CD4-positive, CD25-positive, alpha-beta regulatory T cell (primary cell): ENCODE results near the gene MINK1. TPM values are rescaled to one million over a fixed set of nuclear protein-coding genes. Genes with fewer than 3 reads are reported as not detected.

Source experiments
- ATAC-seq, 2 donors: fragments of 150-1000 bp; cut with Tn5 transposase; one replicate each; pipeline ENCODE4 v1.10.0; 2021; ENCODE audit warnings: low read depth in 2 of 2, moderate number of reproducible peaks in 2 of 2, moderate library complexity in 1 of 2
- DNase-seq, 3 donors: peaks; one replicate each; pipeline versions ENCODE4 v3.0.0 to v3.0.0-alpha.2; 2012 to 2022; ENCODE audit warnings: mixed read lengths in 1 of 3
- H3K27ac ChIP-seq: one replicate; pipeline ENCODE4 v1.7.0; 2013; ENCODE audit warnings: mild to moderate bottlenecking, low read length; ENCODE audit not compliant: insufficient read depth, poor library complexity, severe bottlenecking
- H3K27me3 ChIP-seq: one replicate; pipeline ENCODE4 v1.7.0; 2013; ENCODE audit warnings: low read length; ENCODE audit not compliant: control insufficient read depth, insufficient read depth
- H3K36me3 ChIP-seq: one replicate; pipeline ENCODE4 v1.7.0; 2013; ENCODE audit warnings: mild to moderate bottlenecking, low read length, moderate library complexity; ENCODE audit not compliant: control insufficient read depth, insufficient read depth
- H3K4me1 ChIP-seq: 2 replicates; pipeline ENCODE4 v1.7.0; 2013; ENCODE audit warnings: mild to moderate bottlenecking, low read length; ENCODE audit not compliant: insufficient read depth, control insufficient read depth, poor library complexity, severe bottlenecking
- H3K4me3 ChIP-seq: one replicate; pipeline ENCODE4 v1.7.0; 2013; ENCODE audit warnings: low read depth, mild to moderate bottlenecking, low read length, moderate library complexity
- H3K9me3 ChIP-seq, 2 experiments: 1 replicate in 1 of 2; 2 replicates in 1 of 2; pipeline ENCODE4 v1.7.0; 2013; ENCODE audit warnings: low read length in 2 of 2, mild to moderate bottlenecking in 1 of 2, moderate library complexity in 1 of 2; ENCODE audit not compliant: control insufficient read depth in 2 of 2
- H3K27ac Mint-ChIP-seq, 3 donors: one replicate each; pipeline ENCODE4 v1.8.0; 2020 to 2022; ENCODE audit warnings: mild to moderate bottlenecking in 3 of 3, mixed read lengths in 3 of 3, moderate library complexity in 2 of 3
- H3K27me3 Mint-ChIP-seq: one replicate; pipeline ENCODE4 v1.8.0; 2022; ENCODE audit warnings: mild to moderate bottlenecking, mixed read lengths
- H3K36me3 Mint-ChIP-seq: one replicate; pipeline ENCODE4 v1.8.0; 2020; ENCODE audit warnings: mixed read lengths
- H3K4me1 Mint-ChIP-seq, 4 donors: one replicate each; pipeline ENCODE4 v1.8.0; 2020 to 2022; ENCODE audit warnings: mixed read lengths in 4 of 4, mild to moderate bottlenecking in 1 of 4
- H3K4me3 Mint-ChIP-seq, 4 donors: one replicate each; pipeline ENCODE4 v1.8.0; 2020 to 2022; ENCODE audit warnings: mild to moderate bottlenecking in 4 of 4, mixed read lengths in 4 of 4, moderate library complexity in 3 of 4
- H3K9me3 Mint-ChIP-seq, 7 donors: one replicate each; pipeline ENCODE4 v1.8.0; 2020 to 2022; ENCODE audit warnings: mixed read lengths in 7 of 7, mild to moderate bottlenecking in 3 of 7, moderate library complexity in 2 of 7
- polyA plus RNA-seq, 4 donors: library from polyadenylated mRNA; unstranded; fragments of 300-500 nt; fragmentation: Illumina TruSeq; gene quantifications; one replicate each; pipeline ENCODE4 v1.2.3, GENCODE V29; 2021
- total RNA-seq: library from RNA; stranded (reverse); gene quantifications from one replicate; pipeline ENCODE4 v1.2.3, GENCODE V29; 2022

Gene MINK1
- total RNA-seq (235 TPM), polyA plus RNA-seq (10 to 100 TPM in 3 of 4 donors, 1 to 10 TPM in 1; 9.4 to 13.4 (median 11.6) TPM)

GRCh38 chr17:4833178-4833940 lies at the start of gene MINK1:
Gene MINK1, plus strand, starts transcription at chr17:4833340. Its CDS starts 244 bp downstream, at chr17:4833584.
- Mint-ChIP-seq H3K27ac (peak within 1 kb of the TSS; percentile 89 to 98 (median 93)), H3K36me3 (peaks cover 17% of the 10 kb centered on the region), H3K27me3 (peaks cover 11% of the 10 kb centered on the region), H3K9me3 (no peaks in the 10 kb centered on the region), H3K4me1 (peaks cover 23 to 42% (median 34%) of the 10 kb centered on the region in 4 donors), H3K4me3 (peak within 1 kb of the TSS; percentile 89 to 98 (median 96))
- Histone ChIP-seq H3K27me3 (no peaks in the 10 kb centered on the region), H3K4me3 (peak within 1 kb of the TSS; percentile 89), H3K27ac (peak within 1 kb of the TSS; percentile 88), H3K4me1 (peaks cover 36% of the 10 kb centered on the region), H3K36me3 (peaks cover 9% of the 10 kb centered on the region), H3K9me3 (no peaks in the 10 kb centered on the region)
- peak; percentile 88 to 89 for ATAC-seq
- DNase-seq = peak; percentile 87 to 95 (median 89)

GRCh38 chr17:4785311-4786105 lies 47.6 kb upstream of the MINK1 start:
- Mint-ChIP-seq H3K27ac (no peak overlapping the region), H3K4me1 (peaks cover under 1 to 38% (median 11%) of the 10 kb centered on the region in 4 donors), H3K27me3 (peaks cover 70% of the 10 kb centered on the region), H3K4me3 (no peak overlapping the region), H3K9me3 (peaks cover 0 to 2% (median 0%) of the 10 kb centered on the region in 7 donors), H3K36me3 (peaks cover 3% of the 10 kb centered on the region)
- H3K4me3 ChIP-seq = no peak overlapping the region
- no peaks in the 10 kb centered on the region for H3K36me3 ChIP-seq
- no peak for DNase-seq
- H3K9me3 ChIP-seq = no peaks in the 10 kb centered on the region
- H3K27ac ChIP-seq = no peak overlapping the region
- H3K4me1 ChIP-seq = peaks cover 32% of the 10 kb centered on the region
- peaks cover 22% of the 10 kb centered on the region for H3K27me3 ChIP-seq
- no peak for ATAC-seq

- H3K4me3 Mint-ChIP-seq = peak within 1 kb of the TSS in 3 of 4 donors; percentile 50 to 86 (median 61)
- peaks cover 0 to 2% (median 0%) of the 10 kb centered on the region in 7 donors for H3K9me3 Mint-ChIP-seq
- H3K4me1 ChIP-seq = peaks cover 34% of the 10 kb centered on the region
- no peaks in the 10 kb centered on the region for H3K36me3 ChIP-seq
- H3K4me3 ChIP-seq = no peak within 1 kb of the TSS
- peaks cover 64% of the 10 kb centered on the region for H3K27me3 Mint-ChIP-seq
- no peaks in the 10 kb centered on the region for H3K9me3 ChIP-seq
- no peak for DNase-seq
- H3K4me1 Mint-ChIP-seq = peaks cover 5 to 41% (median 15%) of the 10 kb centered on the region in 4 donors
- peaks cover 3% of the 10 kb centered on the region for H3K36me3 Mint-ChIP-seq
- H3K27ac ChIP-seq = no peak within 1 kb of the TSS
- H3K27ac Mint-ChIP-seq = peak within 1 kb of the TSS in 1 of 3 donors; percentile 9
- no peak for ATAC-seq
- peaks cover 22% of the 10 kb centered on the region for H3K27me3 ChIP-seq
Observed at GRCh38 chr17:4786106-4786511, 47.0 kb upstream of the MINK1 start, which contains the start of gene VMO1. Gene VMO1, minus strand, starts transcription at chr17:4786364. Its CDS starts 12 bp downstream, at chr17:4786352.

GRCh38 chr17:4786516-4786915 lies 46.6 kb upstream of the MINK1 start:
- DNase-seq (no peak), ATAC-seq (no peak)
- Mint-ChIP-seq H3K4me3 (peak overlapping the region in 2 of 4 donors; percentile 61 to 86), H3K4me1 (peaks cover 5 to 43% (median 15%) of the 10 kb centered on the region in 4 donors), H3K36me3 (peaks cover 3% of the 10 kb centered on the region), H3K27ac (no peak overlapping the region), H3K27me3 (peaks cover 64% of the 10 kb centered on the region), H3K9me3 (peaks cover 0 to 2% (median 0%) of the 10 kb centered on the region in 7 donors)
- Histone ChIP-seq H3K36me3 (no peaks in the 10 kb centered on the region), H3K4me3 (no peak overlapping the region), H3K27me3 (peaks cover 22% of the 10 kb centered on the region), H3K9me3 (no peaks in the 10 kb centered on the region), H3K4me1 (peaks cover 34% of the 10 kb centered on the region), H3K27ac (no peak overlapping the region)

- peaks cover 5 to 43% (median 14%) of the 10 kb centered on the region in 4 donors for H3K4me1 Mint-ChIP-seq
Observed at GRCh38 chr17:4788159-4788806, 44.9 kb upstream of the MINK1 start.

GRCh38 chr17:4788807-4789700 lies 44.1 kb upstream of the MINK1 start, which contains the start of gene GLTPD2:
Gene GLTPD2, plus strand, starts transcription at chr17:4788964. Its CDS starts 48 bp downstream, at chr17:4789012.
- Mint-ChIP-seq H3K4me1 (peaks cover 5 to 43% (median 11%) of the 10 kb centered on the region in 4 donors), H3K27ac (peak within 1 kb of the TSS in 1 of 3 donors; percentile 60), H3K9me3 (no peaks in the 10 kb centered on the region), H3K36me3 (no peaks in the 10 kb centered on the region), H3K4me3 (peak within 1 kb of the TSS; percentile 68 to 90 (median 86)), H3K27me3 (peaks cover 54% of the 10 kb centered on the region)
- no peaks in the 10 kb centered on the region for H3K36me3 ChIP-seq
- peak within 1 kb of the TSS; percentile 19 for H3K4me3 ChIP-seq
- DNase-seq (no peak), ATAC-seq (no peak)
- H3K27me3 ChIP-seq = peaks cover 12% of the 10 kb centered on the region
- peak within 1 kb of the TSS; percentile 74 for H3K27ac ChIP-seq
- peaks cover 34% of the 10 kb centered on the region for H3K4me1 ChIP-seq
- H3K9me3 ChIP-seq = no peaks in the 10 kb centered on the region

More at GRCh38 chr17:4788159-4788806, 44.9 kb upstream of the MINK1 start:
- H3K27ac ChIP-seq = no peak overlapping the region
- H3K27ac Mint-ChIP-seq = no peak overlapping the region
- no peaks in the 10 kb centered on the region for H3K9me3 ChIP-seq
- no peak overlapping the region for H3K4me3 ChIP-seq
- H3K4me3 Mint-ChIP-seq = peak overlapping the region; percentile 50 to 90 (median 84)
- DNase-seq (no peak), ATAC-seq (no peak)
- peaks cover 34% of the 10 kb centered on the region for H3K4me1 ChIP-seq
- peaks cover 3% of the 10 kb centered on the region for H3K36me3 Mint-ChIP-seq
- H3K27me3 ChIP-seq = peaks cover 18% of the 10 kb centered on the region
- H3K36me3 ChIP-seq = no peaks in the 10 kb centered on the region
- H3K27me3 Mint-ChIP-seq = peaks cover 60% of the 10 kb centered on the region
- H3K9me3 Mint-ChIP-seq = no peaks in the 10 kb centered on the region
